Measurements from ENCODE around the gene RANBP1. TPM values are rescaled to one million over a fixed set of nuclear protein-coding genes. Genes with fewer than 3 reads are reported as not detected.

RANBP1 gene
- total and polyA plus RNA-seq, 9 of the 15 experiments (the other 6 are each of a cell fraction or from before 2014, with no cell fraction given), result 162 to 2,891 (median 1,289) TPM

DNA sequence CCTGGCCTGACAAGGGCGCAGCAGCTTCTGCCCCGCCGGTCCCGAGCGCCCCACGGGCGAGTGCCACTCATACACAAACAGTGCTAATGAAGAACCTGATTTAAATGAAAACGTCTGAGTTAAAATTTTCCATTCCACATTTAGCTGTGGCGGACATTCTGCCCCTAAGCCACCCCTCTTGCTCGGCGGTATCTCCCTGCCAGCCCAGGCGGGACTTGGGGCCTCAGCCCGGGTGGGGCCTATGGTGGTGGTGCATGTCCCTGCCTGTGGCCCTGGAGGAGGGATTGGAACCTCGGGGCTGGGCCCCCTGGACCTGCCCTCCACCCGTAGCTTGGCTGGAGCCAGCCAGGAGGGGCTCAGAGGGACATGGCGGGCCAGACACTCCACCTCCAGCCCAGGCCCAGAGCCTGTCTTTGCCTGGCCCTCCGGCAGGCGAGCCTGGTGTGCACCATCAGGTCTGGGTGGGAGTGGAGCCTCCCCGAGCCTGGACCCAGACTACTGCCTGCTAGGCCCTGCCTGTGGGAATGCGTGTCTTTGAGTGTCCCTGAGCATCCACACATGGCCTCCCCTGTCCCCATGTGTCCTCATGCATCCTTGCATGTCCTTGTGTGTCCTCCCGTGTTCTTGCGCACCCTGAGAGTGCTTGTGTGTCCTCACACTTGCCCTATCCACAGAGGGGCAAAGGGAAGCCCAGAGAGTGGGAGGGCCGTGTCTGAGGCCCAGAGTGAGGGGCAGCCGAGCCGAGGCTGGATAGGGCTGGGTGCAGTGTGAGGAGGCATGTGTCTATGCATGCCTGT lies 20.1 kb downstream of the RANBP1 start (continued):
- TF ChIP-seq, protein P1, sequence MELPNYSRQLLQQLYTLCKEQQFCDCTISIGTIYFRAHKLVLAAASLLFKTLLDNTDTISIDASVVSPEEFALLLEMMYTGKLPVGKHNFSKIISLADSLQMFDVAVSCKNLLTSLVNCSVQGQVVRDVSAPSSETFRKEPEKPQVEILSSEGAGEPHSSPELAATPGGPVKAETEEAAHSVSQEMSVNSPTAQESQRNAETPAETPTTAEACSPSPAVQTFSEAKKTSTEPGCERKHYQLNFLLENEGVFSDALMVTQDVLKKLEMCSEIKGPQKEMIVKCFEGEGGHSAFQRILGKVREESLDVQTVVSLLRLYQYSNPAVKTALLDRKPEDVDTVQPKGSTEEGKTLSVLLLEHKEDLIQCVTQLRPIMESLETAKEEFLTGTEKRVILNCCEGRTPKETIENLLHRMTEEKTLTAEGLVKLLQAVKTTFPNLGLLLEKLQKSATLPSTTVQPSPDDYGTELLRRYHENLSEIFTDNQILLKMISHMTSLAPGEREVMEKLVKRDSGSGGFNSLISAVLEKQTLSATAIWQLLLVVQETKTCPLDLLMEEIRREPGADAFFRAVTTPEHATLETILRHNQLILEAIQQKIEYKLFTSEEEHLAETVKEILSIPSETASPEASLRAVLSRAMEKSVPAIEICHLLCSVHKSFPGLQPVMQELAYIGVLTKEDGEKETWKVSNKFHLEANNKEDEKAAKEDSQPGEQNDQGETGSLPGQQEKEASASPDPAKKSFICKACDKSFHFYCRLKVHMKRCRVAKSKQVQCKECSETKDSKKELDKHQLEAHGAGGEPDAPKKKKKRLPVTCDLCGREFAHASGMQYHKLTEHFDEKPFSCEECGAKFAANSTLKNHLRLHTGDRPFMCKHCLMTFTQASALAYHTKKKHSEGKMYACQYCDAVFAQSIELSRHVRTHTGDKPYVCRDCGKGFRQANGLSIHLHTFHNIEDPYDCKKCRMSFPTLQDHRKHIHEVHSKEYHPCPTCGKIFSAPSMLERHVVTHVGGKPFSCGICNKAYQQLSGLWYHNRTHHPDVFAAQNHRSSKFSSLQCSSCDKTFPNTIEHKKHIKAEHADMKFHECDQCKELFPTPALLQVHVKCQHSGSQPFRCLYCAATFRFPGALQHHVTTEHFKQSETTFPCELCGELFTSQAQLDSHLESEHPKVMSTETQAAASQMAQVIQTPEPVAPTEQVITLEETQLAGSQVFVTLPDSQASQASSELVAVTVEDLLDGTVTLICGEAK (IDR thresholded peaks at IDR 0.05), result no peak
- TF ChIP-seq, protein P1 (CRISPR knock-in tag; IDR thresholded peaks at IDR 0.05), result 0 out of 2 replicates have a peak, but pooled peaks have one; percentile 20
- TF ChIP-seq TAF15 (IDR thresholded peaks at IDR 0.05; ENCODE audit: low read depth, low read length), result 0 out of 2 replicates have a peak, but pooled peaks have one; percentile 28
- peak in 1 of 3 experiments; percentile 9 for TF ChIP-seq YY1 (IDR thresholded peaks at IDR 0.05; ENCODE audit: borderline replicate concordance in 1 of 3, control insufficient read depth in 1 of 3, extremely low read depth in 1 of 3, insufficient read depth in 3 of 3, insufficient read length in 1 of 3, insufficient replicate concordance in 2 of 3, low read depth in 1 of 3, low read length in 2 of 3)
- TF ChIP-seq ZBED1 (IDR thresholded peaks at IDR 0.05), result 0 out of 2 replicates have a peak, but pooled peaks have one; percentile 15
- peak; percentile 17 for TF ChIP-seq RBBP5 (IDR thresholded peaks at IDR 0.05; ENCODE audit: borderline replicate concordance, insufficient read depth, low read length, poor library complexity, severe bottlenecking)
- TF ChIP-seq PHF20 (IDR thresholded peaks at IDR 0.05; ENCODE audit: partially characterized antibody), result no peak
- TF ChIP-seq TBL1XR1 (IDR thresholded peaks at IDR 0.05; ENCODE audit: low read length in 2 of 2), result peak in 1 of 2 experiments; percentile 41; a peak in 1 of 4 replicates
- TF ChIP-seq, protein P2, sequence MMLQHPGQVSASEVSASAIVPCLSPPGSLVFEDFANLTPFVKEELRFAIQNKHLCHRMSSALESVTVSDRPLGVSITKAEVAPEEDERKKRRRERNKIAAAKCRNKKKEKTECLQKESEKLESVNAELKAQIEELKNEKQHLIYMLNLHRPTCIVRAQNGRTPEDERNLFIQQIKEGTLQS (IDR thresholded peaks at IDR 0.05), result no peak
- TF ChIP-seq, protein P2 (CRISPR knock-in tag; conservative IDR thresholded peaks at IDR 0.05), result no peak
- TF ChIP-seq, protein P3, sequence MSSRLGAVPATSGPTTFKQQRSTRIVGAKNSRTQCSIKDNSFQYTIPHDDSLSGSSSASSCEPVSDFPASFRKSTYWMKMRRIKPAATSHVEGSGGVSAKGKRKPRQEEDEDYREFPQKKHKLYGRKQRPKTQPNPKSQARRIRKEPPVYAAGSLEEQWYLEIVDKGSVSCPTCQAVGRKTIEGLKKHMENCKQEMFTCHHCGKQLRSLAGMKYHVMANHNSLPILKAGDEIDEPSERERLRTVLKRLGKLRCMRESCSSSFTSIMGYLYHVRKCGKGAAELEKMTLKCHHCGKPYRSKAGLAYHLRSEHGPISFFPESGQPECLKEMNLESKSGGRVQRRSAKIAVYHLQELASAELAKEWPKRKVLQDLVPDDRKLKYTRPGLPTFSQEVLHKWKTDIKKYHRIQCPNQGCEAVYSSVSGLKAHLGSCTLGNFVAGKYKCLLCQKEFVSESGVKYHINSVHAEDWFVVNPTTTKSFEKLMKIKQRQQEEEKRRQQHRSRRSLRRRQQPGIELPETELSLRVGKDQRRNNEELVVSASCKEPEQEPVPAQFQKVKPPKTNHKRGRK (tag; IDR thresholded peaks at IDR 0.05), result no peak
- TF ChIP-seq, protein P4, sequence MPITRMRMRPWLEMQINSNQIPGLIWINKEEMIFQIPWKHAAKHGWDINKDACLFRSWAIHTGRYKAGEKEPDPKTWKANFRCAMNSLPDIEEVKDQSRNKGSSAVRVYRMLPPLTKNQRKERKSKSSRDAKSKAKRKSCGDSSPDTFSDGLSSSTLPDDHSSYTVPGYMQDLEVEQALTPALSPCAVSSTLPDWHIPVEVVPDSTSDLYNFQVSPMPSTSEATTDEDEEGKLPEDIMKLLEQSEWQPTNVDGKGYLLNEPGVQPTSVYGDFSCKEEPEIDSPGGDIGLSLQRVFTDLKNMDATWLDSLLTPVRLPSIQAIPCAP (CRISPR knock-in tag; IDR thresholded peaks at IDR 0.05; ENCODE audit: borderline replicate concordance), result no peak
- TF ChIP-seq CAMTA2 (CRISPR knock-in tag; conservative IDR thresholded peaks at IDR 0.05), result 0 out of 2 replicates have a peak, but pooled peaks have one; percentile 36

Measured in K562 (cell line).